ACC112 (cell line): ENCODE results near the gene SDS.

Experiments used
- H2AFZ ChIP-seq: fragments of 200-600 bp; sonication (generic); one replicate; pipeline ENCODE4 v1.6.0; 2017; ENCODE audit warnings: antibody characterized with exemption, low read length; ENCODE audit not compliant: unreplicated experiment
- H3K27ac ChIP-seq: fragments of 200-600 bp; sonication (generic); 2 replicates; pipeline ENCODE4 v1.5.1; 2014; ENCODE audit warnings: low read depth, mild to moderate bottlenecking, antibody characterized with exemption, low read length, moderate library complexity
- H3K27me3 ChIP-seq: fragments of 200-600 bp; sonication (generic); 2 replicates; pipeline ENCODE4 v1.6.1; 2014; ENCODE audit warnings: mild to moderate bottlenecking, antibody characterized with exemption, low read length, moderate library complexity, mixed read lengths; ENCODE audit not compliant: insufficient read depth
- H3K36me3 ChIP-seq: fragments of 200-600 bp; sonication (generic); 2 replicates; pipeline ENCODE4 v1.6.1; 2016; ENCODE audit warnings: mild to moderate bottlenecking, antibody characterized with exemption, low read length, moderate library complexity, mixed read lengths; ENCODE audit not compliant: insufficient read depth
- H3K4me1 ChIP-seq: fragments of 200-600 bp; sonication (generic); one replicate; pipeline ENCODE4 v1.6.1; 2016; ENCODE audit warnings: low read length, mixed read lengths; ENCODE audit not compliant: insufficient read depth, unreplicated experiment, control insufficient read depth
- H3K4me3 ChIP-seq: fragments of 200-600 bp; sonication (generic); 2 replicates; pipeline ENCODE4 v1.5.1; 2014; ENCODE audit warnings: mild to moderate bottlenecking, low read depth, low read length
- H3K79me2 ChIP-seq: fragments of 200-600 bp; sonication (generic); one replicate; pipeline ENCODE4 v1.6.0; 2016; ENCODE audit warnings: low read length; ENCODE audit not compliant: control insufficient read depth, unreplicated experiment, insufficient read depth

Gene SDS

DNA sequence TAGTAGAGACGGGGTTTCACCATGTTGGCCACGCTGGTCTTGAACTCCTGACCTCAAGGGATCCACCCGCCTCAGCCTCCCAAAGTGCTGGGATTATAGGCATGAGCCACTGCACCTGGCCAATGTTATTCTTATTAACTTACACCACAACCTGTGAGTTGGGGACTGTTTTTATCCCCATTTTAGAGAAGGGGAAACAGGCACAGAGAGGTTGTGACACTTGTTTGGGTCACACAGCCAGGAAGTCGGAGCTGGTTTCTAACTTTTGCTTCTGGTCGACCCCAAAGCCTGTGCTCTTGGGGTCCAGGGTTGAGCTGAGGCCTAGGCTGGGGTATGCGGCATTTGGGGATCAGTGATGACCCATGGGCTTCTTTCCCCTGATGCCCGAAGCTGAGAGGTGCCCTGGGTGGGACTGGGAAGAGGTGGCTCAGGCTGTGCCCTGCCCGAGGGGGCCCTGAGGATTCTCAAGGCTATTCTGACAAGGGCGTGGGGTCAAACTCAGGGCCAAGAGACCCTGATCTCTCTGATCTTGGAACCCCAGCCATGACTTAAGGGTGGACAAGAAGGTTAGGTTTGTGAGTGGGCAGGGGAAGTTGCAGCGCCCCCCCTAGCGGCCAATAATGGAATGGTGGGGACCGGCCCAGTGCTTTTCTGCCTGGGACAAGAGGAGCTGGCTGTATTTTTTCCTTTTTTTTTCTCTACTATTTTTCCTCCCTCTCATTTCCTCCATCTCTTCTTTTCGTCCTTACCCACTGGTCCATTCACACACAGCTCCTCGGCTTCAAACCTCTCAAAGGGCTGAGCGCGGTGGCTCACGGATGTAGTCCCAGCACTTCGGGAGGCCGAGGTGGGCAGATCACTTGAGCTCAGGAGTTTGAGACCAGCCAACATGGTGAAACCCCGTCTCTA lies 21.5 kb upstream of the SDS start:
- Histone ChIP-seq H3K4me3 (no peak overlapping the region), H3K27me3 (no peaks in the 10 kb centered on the region), H3K27ac (no peak overlapping the region), H3K36me3 (no peaks in the 10 kb centered on the region), H3K4me1 (peaks cover 6% of the 10 kb centered on the region), H3K79me2 (peaks cover 14% of the 10 kb centered on the region), H2AFZ (no peak overlapping the region)

DNA sequence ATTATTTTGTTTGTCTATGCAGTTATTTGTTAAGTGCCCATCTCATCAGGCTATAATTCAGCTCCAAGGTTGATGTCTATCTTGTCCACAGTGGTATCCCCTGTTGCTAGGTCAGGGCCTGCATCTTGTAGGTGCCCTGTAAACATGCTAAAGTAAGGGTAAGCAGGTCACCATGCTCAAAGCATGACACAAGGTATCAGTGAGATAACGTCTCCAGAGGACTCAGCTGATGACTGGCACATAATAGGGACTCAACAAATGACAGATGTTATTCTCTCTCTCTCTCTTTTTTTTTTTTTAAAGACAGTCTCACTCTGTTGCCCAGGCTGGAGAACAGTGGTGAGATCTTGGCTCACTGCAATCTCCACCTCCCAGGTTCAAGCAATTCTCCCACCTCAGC lies 20.8 kb upstream of the SDS start:
- Histone ChIP-seq H3K36me3 (no peaks in the 10 kb centered on the region), H3K4me3 (no peak overlapping the region), H2AFZ (no peak overlapping the region), H3K79me2 (peaks cover 14% of the 10 kb centered on the region), H3K4me1 (peaks cover 6% of the 10 kb centered on the region), H3K27ac (no peak overlapping the region), H3K27me3 (no peaks in the 10 kb centered on the region)

DNA sequence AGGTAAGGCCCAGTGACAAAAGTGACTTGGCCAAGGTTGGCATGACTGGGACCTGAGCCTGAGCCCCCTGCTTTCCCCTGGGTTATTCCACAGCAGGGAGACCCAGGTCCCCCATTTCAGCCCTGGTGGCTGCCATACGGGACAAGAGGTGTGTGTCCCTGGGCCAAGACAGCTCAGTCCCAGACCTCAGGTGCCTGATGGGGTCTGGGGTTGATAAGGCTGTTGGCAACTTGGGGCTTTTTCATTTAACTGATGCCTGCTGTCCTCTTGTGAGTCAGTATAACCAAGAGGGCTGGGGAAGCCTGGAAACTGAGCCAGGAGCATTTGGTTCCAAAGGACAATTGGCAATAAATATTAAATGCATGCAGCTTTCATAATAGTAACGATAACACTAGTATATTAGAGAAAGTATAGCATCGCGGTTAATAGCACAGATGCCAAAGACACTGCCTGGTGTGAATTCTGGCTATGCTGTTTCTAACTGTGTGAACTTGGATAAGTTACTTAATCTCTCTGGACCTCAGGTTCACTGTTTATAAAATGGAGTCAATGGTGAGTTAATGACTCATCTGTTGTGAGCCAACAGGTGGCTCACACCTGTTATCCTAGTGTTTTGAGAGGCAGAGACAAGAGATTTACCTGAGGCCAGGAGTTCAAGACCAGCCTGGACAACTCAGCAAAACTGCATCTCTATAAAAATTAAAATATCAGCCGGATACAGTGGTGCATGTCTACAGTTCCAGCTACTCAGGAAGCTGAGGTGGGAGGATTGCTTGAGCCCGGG lies 19.4 kb upstream of the SDS start:
- H3K27ac ChIP-seq, result peak overlapping the region; percentile 82
- peak overlapping the region; percentile 89 for H3K4me3 ChIP-seq
- H2AFZ ChIP-seq, result no peak overlapping the region

GRCh38 chr12:113422030-113422885 lies 18.6 kb upstream of the SDS start, which contains the start of gene SDSL:
TSS of gene SDSL (plus strand) at chr12:113422380. CDS start at chr12:113427983, 5,603 bp downstream.
- H2AFZ ChIP-seq, result peak within 1 kb of the TSS; percentile 48
- peak within 1 kb of the TSS; percentile 82 for H3K27ac ChIP-seq
- H3K36me3 ChIP-seq, result no peaks in the 10 kb centered on the region
- peaks cover 14% of the 10 kb centered on the region for H3K79me2 ChIP-seq
- no peaks in the 10 kb centered on the region for H3K27me3 ChIP-seq
- peaks cover 6% of the 10 kb centered on the region for H3K4me1 ChIP-seq
- peak within 1 kb of the TSS; percentile 89 for H3K4me3 ChIP-seq

More for the DNA sequence above, 19.4 kb upstream of the SDS start:
- Histone ChIP-seq H3K36me3 (no peaks in the 10 kb centered on the region), H3K27me3 (no peaks in the 10 kb centered on the region), H3K79me2 (peaks cover 14% of the 10 kb centered on the region), H3K4me1 (peaks cover 6% of the 10 kb centered on the region)

DNA sequence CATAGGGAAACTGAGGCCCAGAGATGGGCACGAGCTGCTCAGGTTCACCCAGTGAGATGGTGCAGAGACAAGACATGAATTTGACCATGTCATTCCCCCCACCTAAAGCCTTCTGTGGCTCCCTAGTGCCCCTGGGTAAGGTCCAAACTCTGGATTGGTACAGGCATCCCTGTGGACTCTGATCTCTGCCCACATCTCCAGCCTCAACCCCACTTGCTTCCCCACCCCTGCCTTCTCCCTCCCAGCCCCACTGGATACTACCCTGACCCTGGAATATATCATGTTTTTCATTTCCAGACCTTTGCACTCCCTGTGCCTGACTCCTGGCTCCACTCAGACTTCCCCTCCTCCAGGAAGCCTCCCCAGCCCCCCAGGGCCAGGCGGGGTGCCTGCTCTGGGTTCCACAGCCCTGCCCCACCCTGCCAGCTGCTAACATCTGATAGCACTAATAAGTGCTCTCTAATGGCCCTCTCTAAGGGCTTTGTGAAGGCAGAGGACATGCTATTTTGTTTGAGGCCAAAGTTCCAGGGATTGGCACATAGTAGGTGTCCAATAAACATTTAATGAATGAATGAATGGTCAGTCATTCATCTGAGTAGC lies 17.4 kb upstream of the SDS start:
- H3K4me3 ChIP-seq, result no peak overlapping the region
- peaks cover 14% of the 10 kb centered on the region for H3K79me2 ChIP-seq
- no peaks in the 10 kb centered on the region for H3K27me3 ChIP-seq
- no peaks in the 10 kb centered on the region for H3K36me3 ChIP-seq
- H3K4me1 ChIP-seq, result peaks cover 6% of the 10 kb centered on the region
- H3K27ac ChIP-seq, result no peak overlapping the region
- H2AFZ ChIP-seq, result no peak overlapping the region

DNA sequence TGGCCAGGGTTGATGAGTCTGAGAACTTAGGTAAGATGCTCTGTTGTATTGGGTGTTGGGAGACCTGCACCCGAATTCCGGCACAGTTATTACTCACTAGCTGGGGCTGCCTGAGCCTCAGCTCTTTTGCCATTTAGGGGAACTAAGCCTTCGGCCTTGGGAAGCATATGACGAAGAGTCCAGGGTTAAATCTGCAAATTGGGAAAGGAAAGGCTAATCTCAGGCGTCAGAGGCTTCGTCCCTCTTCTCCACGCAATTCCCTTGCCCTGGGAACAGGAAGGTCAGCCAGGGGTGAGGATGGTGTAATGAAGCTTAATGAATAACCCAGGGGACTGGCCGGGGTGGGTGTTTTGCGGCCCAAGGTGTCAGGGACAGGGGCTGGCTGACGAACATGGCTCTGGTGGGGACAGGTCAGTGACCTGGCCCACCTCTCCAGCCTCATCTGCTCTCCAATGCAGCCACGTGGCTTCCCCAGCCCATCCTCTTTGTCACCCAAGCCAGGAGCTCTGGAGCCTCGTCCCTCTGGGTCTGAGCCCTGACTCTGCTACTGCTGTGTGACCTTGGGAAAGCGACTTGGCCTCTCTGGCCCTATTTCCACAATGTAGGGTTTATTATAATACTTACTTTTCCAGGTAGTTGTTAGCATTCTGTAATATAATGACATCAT lies 14.7 kb upstream of the SDS start:
- no peak overlapping the region for H2AFZ ChIP-seq
- H3K4me3 ChIP-seq, result no peak overlapping the region
- H3K27ac ChIP-seq, result no peak overlapping the region
- H3K36me3 ChIP-seq, result no peaks in the 10 kb centered on the region
- peaks cover 13% of the 10 kb centered on the region for H3K4me1 ChIP-seq
- peaks cover 11% of the 10 kb centered on the region for H3K79me2 ChIP-seq
- no peaks in the 10 kb centered on the region for H3K27me3 ChIP-seq

- Histone ChIP-seq H2AFZ (no peak overlapping the region), H3K4me1 (peaks cover 7% of the 10 kb centered on the region), H3K4me3 (no peak overlapping the region), H3K27me3 (no peaks in the 10 kb centered on the region), H3K36me3 (no peaks in the 10 kb centered on the region), H3K79me2 (no peaks in the 10 kb centered on the region), H3K27ac (no peak overlapping the region)
Observed at GRCh38 chr12:113416091-113416754, 12.5 kb upstream of the SDS start.

GRCh38 chr12:113414519-113415038 lies 10.9 kb upstream of the SDS start:
- Histone ChIP-seq H2AFZ (no peak overlapping the region), H3K4me1 (peaks cover 7% of the 10 kb centered on the region)

DNA sequence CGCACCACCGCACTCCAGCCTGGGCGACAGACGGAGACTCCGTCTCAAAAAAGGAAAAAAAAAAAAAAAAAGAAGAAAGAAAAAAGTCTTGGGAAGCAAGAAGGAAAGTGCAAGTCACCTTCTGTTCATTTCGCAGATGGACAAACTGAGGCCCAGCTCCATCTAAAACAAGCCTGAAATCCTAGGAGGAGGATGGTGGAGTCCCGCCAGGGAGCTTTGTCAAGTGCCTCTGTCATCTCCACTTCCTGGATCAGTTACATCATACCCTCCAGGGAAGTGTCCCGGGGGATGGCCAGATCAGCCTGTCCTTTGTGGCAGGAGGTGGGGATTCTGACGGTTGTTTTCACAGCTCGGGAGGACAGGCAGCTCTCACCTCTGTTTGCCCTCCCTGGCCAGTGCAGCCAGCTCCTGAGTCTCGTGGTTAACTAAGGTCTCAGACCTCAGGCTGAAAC lies 9.8 kb upstream of the SDS start:
- Histone ChIP-seq H3K36me3 (no peaks in the 10 kb centered on the region), H3K4me3 (no peak overlapping the region), H3K4me1 (peaks cover 7% of the 10 kb centered on the region), H2AFZ (no peak overlapping the region), H3K27me3 (no peaks in the 10 kb centered on the region), H3K27ac (no peak overlapping the region), H3K79me2 (no peaks in the 10 kb centered on the region)

More at GRCh38 chr12:113414519-113415038, 10.9 kb upstream of the SDS start:
- Histone ChIP-seq H3K27ac (no peak overlapping the region), H3K79me2 (no peaks in the 10 kb centered on the region), H3K36me3 (no peaks in the 10 kb centered on the region), H3K4me3 (no peak overlapping the region), H3K27me3 (no peaks in the 10 kb centered on the region)
